Heart left ventricle (tissue), 16 donors: ENCODE results near the gene TAOK2. TPM values are rescaled to one million over a fixed set of nuclear protein-coding genes. Genes with fewer than 3 reads are reported as not detected.

Experiments used
- ATAC-seq, 4 donors: fragments of 200-7000 bp; cut with Tn5 transposase; one replicate each; pipeline ENCODE4 v1.9.1; 2020 to 2022; ENCODE audit warnings: moderate library complexity in 4 of 4, mild to moderate bottlenecking in 3 of 4, moderate number of reproducible peaks in 1 of 4
- DNase-seq, 5 donors: peaks; one replicate each; pipeline ENCODE4 v3.0.0-alpha.2; 2020
- H3K27ac ChIP-seq, 12 donors: fragments of 200-600 bp; sonication (generic) in 4 of 12; one replicate each; pipeline versions ENCODE4 v1.5.0 to v1.8.0; 2016 to 2022; ENCODE audit warnings: mild to moderate bottlenecking in 2 of 12
- H3K27me3 ChIP-seq, 9 donors: fragments of 200-600 bp; sonication (generic) in 2 of 9; one replicate each; pipeline versions ENCODE4 v1.5.1 to v1.8.0; 2016 to 2022; ENCODE audit warnings: mild to moderate bottlenecking in 3 of 9
- H3K36me3 ChIP-seq, 9 donors: fragments of 200-600 bp; sonication (generic) in 2 of 9; one replicate each; pipeline versions ENCODE4 v1.5.0 to v1.8.0; 2018 to 2022; ENCODE audit warnings: mild to moderate bottlenecking in 2 of 9
- H3K4me1 ChIP-seq, 12 donors: fragments of 200-600 bp; sonication (generic) in 4 of 12; one replicate each; pipeline versions ENCODE4 v1.5.0 to v1.8.0; 2016 to 2022; ENCODE audit warnings: mild to moderate bottlenecking in 3 of 12
- H3K4me3 ChIP-seq, 12 donors: fragments of 200-600 bp; sonication (generic) in 4 of 12; one replicate each; pipeline versions ENCODE4 v1.5.0 to v1.8.0; 2017 to 2022; ENCODE audit warnings: mild to moderate bottlenecking in 9 of 12, moderate library complexity in 4 of 12
- H3K9me3 ChIP-seq, 12 donors: fragments of 200-600 bp; sonication (generic) in 4 of 12; one replicate each; pipeline versions ENCODE4 v1.5.0 to v1.8.0; 2016 to 2022; ENCODE audit warnings: mild to moderate bottlenecking in 1 of 12
- CTCF ChIP-seq, 12 donors: fragments of 200-600 bp; sonication (generic) in 4 of 12; IDR thresholded peaks; one replicate each; pipeline versions ENCODE4 v1.5.0 to v1.8.0; 2018 to 2022; ENCODE audit warnings: antibody characterized with exemption in 12 of 12, mild to moderate bottlenecking in 5 of 12
- POLR2A ChIP-seq, 2 donors: fragments of 450-650 bp; IDR thresholded peaks; one replicate each; pipeline ENCODE4 v1.6.1; 2017; ENCODE audit warnings: antibody characterized with exemption in 2 of 2, mild to moderate bottlenecking in 2 of 2, moderate library complexity in 2 of 2
- WGBS, 4 donors: extraction: QIAGEN DNeasy Blood & Tissue Kit in 2 of 4; methylation state at CpG; one replicate each; pipeline versions ENCODE4 v1.1.5 to v1.1.7; 2013 to 2018; 5-methylcytosine and 5-hydroxymethylcytosine counted together
- intact Hi-C, 10 donors: fragments of 100-400 bp; cut with DNase I; formaldehyde crosslinking; loops; one replicate each; pipeline versions ENCODE4 v1.11.1 to v1.14.2; 2022
- polyA plus RNA-seq, 2 donors: library from polyadenylated mRNA; stranded (reverse); fragments of 200-250 nt; gene quantifications; one replicate each; pipeline ENCODE4 v1.2.3, GENCODE V29; 2013
- total RNA-seq, 9 donors: library from RNA; depleted of rRNA in 2 of 9; stranded (reverse); fragments of >200 nt in 2 of 9; fragmentation: NEBNext Ultra II Directional in 3 of 9; extraction: Animal tissue kit (Norgen Biotek cat#: 25700) in 3 of 9; gene quantifications; one replicate each; pipeline versions ENCODE4 v1.1.0 to v1.2.4, GENCODE V29; 2016 to 2023
- donor health status: ischemic (EF 13 %, LVEDD 7.1; RV severe dilation, severe dysfunction).
- donor health status: healthy with polysubstance abuse.
- donor health status: DM: no; HTN: yes; CAD: no.
- donor health status: DM: no; HTN: no; CAD: no.
- donor health status: ischemic (EF 25% LVEDD 6.9; RV normal size, moderate dysfunction).
- donor health status: ischemic (EF 25% LVEDD 5.7; RV mildly dilated, moderate dysfunction).
- donor health status: healthy.
- donor health status: DM: yes; HTN: yes; CAD: no.
- donor health status: ischemic (EF 35%, LVEDD 5.7; RV mildly dilated, moderate dysfunction).
- donor health status: nonischemic (EF 11% LVEDD 7.7; RV severe dilation, severe dysfunction).
- donor health status: DM: yes; HTN: yes; CAD: no.
- donor health status: PGD.
- donor health status: ischemic (EF 29% LVEDD 5.4; RV normal size, mild dysfunction).
- donor health status: nonischemic (EF 23%, LVEDD 6.1; RV moderate dilation, normal function).

TAOK2 gene
- total and polyA plus RNA-seq, 11 donors = 29.5 to 47.9 (median 35.7) TPM

DNA sequence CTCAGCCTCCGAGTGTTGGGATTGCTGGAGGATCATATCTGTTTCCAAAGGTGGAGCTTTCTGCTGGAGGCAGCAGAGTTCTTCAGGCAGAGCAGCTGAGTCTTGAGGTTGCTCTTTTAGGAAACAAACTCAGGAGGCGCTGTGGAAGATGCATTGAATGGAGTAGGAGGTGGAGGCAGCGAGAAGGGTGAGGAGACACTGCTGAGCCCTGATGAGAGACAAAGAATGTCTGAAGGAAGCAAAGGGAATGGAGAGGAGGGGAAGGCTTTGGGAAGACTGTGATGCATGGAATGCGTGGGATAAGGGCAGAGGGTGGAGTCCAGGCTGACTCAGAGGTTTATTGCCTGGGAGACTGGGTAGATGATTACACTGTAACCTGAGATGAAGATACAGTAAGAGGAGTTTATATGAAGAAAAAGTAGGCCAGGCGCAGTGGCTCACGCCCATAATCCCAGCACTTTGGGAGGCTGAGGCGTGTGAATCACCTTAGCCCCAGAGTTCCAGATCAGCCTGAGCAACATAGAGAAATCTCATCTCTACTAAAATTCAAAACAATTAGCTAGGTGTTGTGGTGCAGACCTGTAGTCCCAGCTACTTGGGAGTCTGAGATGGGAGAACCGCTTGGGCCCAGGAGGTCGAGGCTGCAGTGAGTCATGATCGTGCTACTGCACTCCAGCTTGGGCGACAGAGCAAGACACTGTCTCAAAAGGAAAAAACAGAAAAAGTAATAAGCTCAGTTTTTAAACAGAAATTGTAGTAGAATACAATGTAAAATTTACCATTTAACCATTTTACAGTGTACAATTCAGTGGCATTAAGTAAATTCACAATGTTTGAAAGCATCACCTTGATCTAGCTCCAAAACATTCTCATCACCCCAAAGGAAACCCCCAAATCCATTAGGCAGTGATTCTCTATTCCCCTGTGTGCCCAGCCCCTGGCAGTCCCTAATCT is 29.5 kb upstream of the TAOK2 start:
- no peaks in the 10 kb centered on the region for H3K9me3 ChIP-seq
- no peaks in the 10 kb centered on the region for H3K27me3 ChIP-seq
- 66 to 70% (median 66%) methylated on average over 11 of the region's 11 CpGs for WGBS, 4 donors
- DNase-seq (no peak), ATAC-seq (peak; percentile 58 to 97 (median 76))
- peak overlapping the region in 3 of 12 donors; percentile 2 to 24 (median 4) for H3K27ac ChIP-seq
- TF ChIP-seq CTCF (IDR thresholded peaks at IDR 0.05) (no peak), POLR2A (IDR thresholded peaks at IDR 0.05) (no peak)
- no peaks in the 10 kb centered on the region for H3K4me1 ChIP-seq
- no peaks in the 10 kb centered on the region for H3K36me3 ChIP-seq
- H3K4me3 ChIP-seq = no peak overlapping the region
- intact Hi-C loops = loop anchor here in 2 of 10 donors (5.0 to 10.0 kb wide), 2 partner anchors 52 to 59 kb away; no protein-coding TSS in a partner anchor

DNA sequence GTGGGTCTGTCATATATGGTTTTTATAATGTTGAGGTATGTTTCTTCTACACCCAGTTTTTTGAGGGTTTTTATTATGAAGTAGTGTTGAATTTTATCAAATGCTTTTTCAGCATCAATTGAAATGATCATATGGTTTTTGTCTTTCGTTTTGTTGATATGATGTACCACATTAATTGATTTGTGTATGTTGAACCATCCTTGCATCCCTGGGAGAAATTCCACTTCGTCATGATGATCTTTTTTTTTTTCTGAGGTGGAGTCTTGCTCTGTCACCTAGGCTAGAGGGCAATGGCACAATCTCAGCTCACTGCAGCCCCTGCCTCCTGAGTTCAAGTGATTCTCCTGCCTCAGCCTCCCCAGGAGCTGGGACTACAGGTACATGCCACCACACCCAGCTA is 25.8 kb upstream of the TAOK2 start:
- no peak for TF ChIP-seq CTCF (IDR thresholded peaks at IDR 0.05)
- no peak for TF ChIP-seq POLR2A (IDR thresholded peaks at IDR 0.05)
- H3K4me3 ChIP-seq = no peak overlapping the region
- no peaks in the 10 kb centered on the region for H3K36me3 ChIP-seq
- no peak for ATAC-seq
- H3K27ac ChIP-seq = no peak overlapping the region
- no peaks in the 10 kb centered on the region for H3K27me3 ChIP-seq
- peaks cover 0 to 13% (median 0%) of the 10 kb centered on the region in 12 donors for H3K9me3 ChIP-seq
- DNase-seq = no peak
- no peaks in the 10 kb centered on the region for H3K4me1 ChIP-seq
- intact Hi-C loops = loop anchor here in 1 of 10 donors (10.0 kb wide), 1 partner anchor 63 kb away; no protein-coding TSS in a partner anchor
- WGBS, 4 donors = 77 to 86% (median 84%) methylated on average over 2 of the region's 2 CpGs

DNA sequence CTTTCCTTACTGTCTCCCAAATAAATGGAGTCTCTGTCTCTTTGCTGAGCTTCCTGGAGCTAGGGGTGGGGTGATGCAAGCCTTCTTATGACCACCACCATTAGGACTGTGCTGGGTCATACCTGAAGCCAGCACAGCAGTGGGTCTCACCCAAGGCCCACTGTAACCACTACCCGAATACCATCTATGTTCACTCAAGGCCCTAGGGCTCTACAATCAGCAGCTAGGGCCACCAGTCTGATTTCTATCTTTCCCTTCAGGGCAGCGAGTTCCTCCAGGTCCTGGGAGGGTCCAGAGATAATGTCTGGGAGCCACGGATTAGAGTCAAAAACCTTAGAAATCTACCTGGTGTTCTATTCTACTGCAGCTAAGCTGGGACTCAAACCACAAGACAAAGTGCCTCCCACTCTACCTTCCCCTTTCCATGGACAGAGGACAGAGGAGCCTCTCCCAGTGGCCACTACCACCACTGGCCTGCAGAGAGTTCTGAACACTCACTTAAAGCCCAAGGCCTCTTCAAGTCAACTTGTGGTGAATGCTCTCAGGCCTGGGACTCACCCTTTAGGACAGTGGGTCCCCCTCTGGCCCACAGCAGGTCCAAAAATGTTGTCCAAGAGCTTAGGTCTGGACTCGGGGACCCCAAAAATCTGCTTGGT is 22.7 kb upstream of the TAOK2 start:
- DNase-seq (no peak), ATAC-seq (no peak)
- no peak overlapping the region for H3K4me3 ChIP-seq
- peaks cover 0 to 13% (median 0%) of the 10 kb centered on the region in 12 donors for H3K9me3 ChIP-seq
- TF ChIP-seq CTCF (IDR thresholded peaks at IDR 0.05) = no peak
- TF ChIP-seq POLR2A (IDR thresholded peaks at IDR 0.05) = no peak
- WGBS, 4 donors = 91 to 95% (median 93%) methylated on average over 4 of the region's 4 CpGs
- no peaks in the 10 kb centered on the region for H3K27me3 ChIP-seq
- no peaks in the 10 kb centered on the region for H3K4me1 ChIP-seq
- no peaks in the 10 kb centered on the region for H3K36me3 ChIP-seq
- intact Hi-C loops = loop anchor here in 2 of 10 donors (10.0 kb wide), 2 partner anchors 54 to 76 kb away; no protein-coding TSS in a partner anchor
- no peak overlapping the region for H3K27ac ChIP-seq
